ENCODE data around the gene LGI1.

The LGI1 gene

DNA sequence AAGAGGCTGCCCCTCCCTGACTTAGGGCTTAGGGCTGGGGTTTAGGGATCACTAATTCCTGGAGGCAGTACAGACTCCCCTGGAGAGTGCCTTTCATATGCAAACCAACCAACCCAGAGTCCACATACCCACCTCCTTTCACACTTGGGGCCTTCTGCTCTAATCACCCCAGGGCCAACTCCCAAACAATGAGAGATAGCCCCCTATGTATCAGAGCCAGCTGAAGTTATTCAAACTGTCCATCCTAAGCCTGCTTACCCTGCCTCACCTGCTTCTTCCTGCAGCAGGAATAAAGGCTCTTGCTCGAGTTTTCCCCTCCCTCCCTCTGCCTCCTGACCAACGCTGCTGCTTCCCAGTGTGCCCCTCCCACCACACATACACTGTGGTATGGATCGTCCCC, 84.2 kb downstream of the LGI1 start:
- no peak for TF ChIP-seq CTCF (IDR thresholded peaks at IDR 0.05)

DNA sequence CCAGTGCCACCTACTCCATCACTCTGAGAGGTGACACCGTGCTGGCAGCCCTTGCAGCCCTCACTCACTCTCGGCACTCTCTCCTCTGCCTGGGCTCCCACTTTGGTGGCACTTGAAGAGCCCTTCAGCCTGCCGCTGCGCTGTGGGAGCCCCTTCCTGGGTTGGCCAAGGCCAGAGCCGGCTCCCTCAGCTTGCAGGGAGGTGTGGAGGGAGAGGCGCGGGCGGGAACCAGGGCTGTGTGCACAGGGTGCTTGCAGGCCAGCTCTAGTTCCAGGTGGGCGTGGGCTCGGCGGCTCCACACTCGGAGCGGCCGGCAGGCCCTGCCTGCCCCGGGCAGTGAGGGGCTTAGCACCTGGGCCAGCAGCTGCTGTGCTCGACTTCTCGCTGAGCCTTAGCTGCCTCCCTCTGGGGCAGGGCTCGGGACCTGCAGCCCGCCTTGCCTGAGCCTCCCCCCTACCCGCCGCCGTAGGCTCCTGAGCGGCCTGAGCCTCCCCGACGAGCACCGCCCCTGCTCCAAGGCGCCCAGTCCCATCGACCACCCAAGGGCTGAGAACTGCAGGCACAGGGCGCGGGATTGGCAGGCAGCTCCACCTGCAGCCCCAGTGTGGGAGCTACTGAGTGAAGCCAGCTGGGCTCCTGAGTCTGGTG, 87.4 kb downstream of the LGI1 start:
- TF ChIP-seq CTCF (IDR thresholded peaks at IDR 0.05) = no peak

Measured in LNCAP (cell line).